ENCODE results near the gene GNAZ.

GRCh38 chr22:23086787-23087186 is 16.5 kb downstream of the GNAZ start:
- TF ChIP-seq CTCF (IDR thresholded peaks at IDR 0.05; ENCODE audit: low read depth, low read length, missing input control) (no peak), MAX (IDR thresholded peaks at IDR 0.05) (no peak), REST (IDR thresholded peaks at IDR 0.05) (no peak), TAF1 (conservative IDR thresholded peaks at IDR 0.05) (no peak), ATF3 (IDR thresholded peaks at IDR 0.05) (no peak), YY1 (IDR thresholded peaks at IDR 0.05) (no peak), JUND (IDR thresholded peaks at IDR 0.05) (no peak), ZBTB33 (IDR thresholded peaks at IDR 0.05) (no peak)
